OCI-LY7 (cell line): Measurements from ENCODE around the gene NTM.

ENCODE experiments used
- EZH2phosphoT487 ChIP-seq: fragments of 200-600 bp; sonication (generic); IDR thresholded peaks from 2 replicates; pipeline ENCODE4 v1.6.1; 2018; ENCODE audit warnings: low read depth, borderline replicate concordance, mild to moderate bottlenecking, mixed run types, antibody characterized with exemption, low read length, moderate library complexity, mixed read lengths
- TF ChIP-seq, protein P1 (sequence below): fragments of 200-600 bp; sonication (generic); conservative IDR thresholded peaks from 2 replicates; pipeline ENCODE4 v1.5.1; 2014; ENCODE audit warnings: mild to moderate bottlenecking, antibody characterized with exemption, low read length, moderate library complexity, mixed read lengths

DNA sequence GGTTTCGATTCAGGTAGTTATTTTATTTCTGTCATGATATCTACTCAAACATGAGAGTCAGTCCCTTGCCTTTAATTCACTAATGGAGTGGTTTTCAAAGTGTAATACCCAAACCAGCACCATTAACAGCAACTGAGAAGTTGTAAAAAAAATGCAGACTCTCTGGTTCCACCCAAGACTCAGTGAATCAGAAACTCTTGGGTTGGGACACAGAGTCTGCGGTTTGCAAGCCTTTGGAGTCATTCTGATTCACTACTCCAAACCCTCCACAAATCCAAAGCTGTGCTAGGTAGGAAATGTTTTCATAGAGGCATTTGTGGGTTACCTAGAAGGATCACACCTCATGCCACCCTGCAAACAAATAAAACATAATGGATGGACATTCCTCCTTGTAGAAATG lies 340.1 kb downstream of the NTM start:
- TF ChIP-seq, protein P1, sequence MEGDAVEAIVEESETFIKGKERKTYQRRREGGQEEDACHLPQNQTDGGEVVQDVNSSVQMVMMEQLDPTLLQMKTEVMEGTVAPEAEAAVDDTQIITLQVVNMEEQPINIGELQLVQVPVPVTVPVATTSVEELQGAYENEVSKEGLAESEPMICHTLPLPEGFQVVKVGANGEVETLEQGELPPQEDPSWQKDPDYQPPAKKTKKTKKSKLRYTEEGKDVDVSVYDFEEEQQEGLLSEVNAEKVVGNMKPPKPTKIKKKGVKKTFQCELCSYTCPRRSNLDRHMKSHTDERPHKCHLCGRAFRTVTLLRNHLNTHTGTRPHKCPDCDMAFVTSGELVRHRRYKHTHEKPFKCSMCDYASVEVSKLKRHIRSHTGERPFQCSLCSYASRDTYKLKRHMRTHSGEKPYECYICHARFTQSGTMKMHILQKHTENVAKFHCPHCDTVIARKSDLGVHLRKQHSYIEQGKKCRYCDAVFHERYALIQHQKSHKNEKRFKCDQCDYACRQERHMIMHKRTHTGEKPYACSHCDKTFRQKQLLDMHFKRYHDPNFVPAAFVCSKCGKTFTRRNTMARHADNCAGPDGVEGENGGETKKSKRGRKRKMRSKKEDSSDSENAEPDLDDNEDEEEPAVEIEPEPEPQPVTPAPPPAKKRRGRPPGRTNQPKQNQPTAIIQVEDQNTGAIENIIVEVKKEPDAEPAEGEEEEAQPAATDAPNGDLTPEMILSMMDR, result no peak
- no peak for TF ChIP-seq EZH2phosphoT487
